22Rv1 (cell line): Measurements from ENCODE around the gene MCEE.

ENCODE experiments used
- H3K27ac ChIP-seq: fragments of 450-650 bp; 2 replicates; pipeline ENCODE4 v1.5.1; 2017
- CTCF ChIP-seq: fragments of 450-650 bp; IDR thresholded peaks from 2 replicates; pipeline ENCODE4 v1.5.1; 2017; ENCODE audit warnings: mild to moderate bottlenecking
- ZFX ChIP-seq: fragments of 450-650 bp; IDR thresholded peaks from 2 replicates; pipeline ENCODE4 v1.6.1; 2017; ENCODE audit warnings: antibody characterized with exemption, borderline replicate concordance

Gene MCEE

GRCh38 chr2:71143782-71144181, 13.8 kb upstream of the MCEE start:
- H3K27ac ChIP-seq: no peak overlapping the region
- no peak for TF ChIP-seq ZFX

GRCh38 chr2:71136174-71136573, 6.1 kb upstream of the MCEE start:
- no peak overlapping the region for H3K27ac ChIP-seq
- no peak for TF ChIP-seq CTCF
- TF ChIP-seq ZFX: no peak

GRCh38 chr2:71133603-71134002, 3.6 kb upstream of the MCEE start:
- no peak overlapping the region for H3K27ac ChIP-seq
- TF ChIP-seq CTCF: no peak
- TF ChIP-seq ZFX: no peak

GRCh38 chr2:71131387-71132166, 1.5 kb upstream of the MCEE start:
- H3K27ac ChIP-seq: peak overlapping the region; percentile 98; the same call in 1 of the 2 replicates

- peak overlapping the region; percentile 98 for H3K27ac ChIP-seq
- TF ChIP-seq ZFX: no peak
- TF ChIP-seq CTCF: no peak
Observed at GRCh38 chr2:71130905-71131244, 846 bp upstream of the MCEE start.

- TF ChIP-seq ZFX (no peak), CTCF (no peak)
Observed at GRCh38 chr2:71129902-71130151, 202 bp downstream of the MCEE start.

GRCh38 chr2:71129114-71129901, 721 bp downstream of the MCEE start:
- peak overlapping the region; percentile 98 for H3K27ac ChIP-seq
- TF ChIP-seq CTCF (no peak), ZFX (no peak)

More at GRCh38 chr2:71129902-71130151, 202 bp downstream of the MCEE start:
- peak overlapping the region; percentile 98 for H3K27ac ChIP-seq

- TF ChIP-seq ZFX: no peak
- TF ChIP-seq CTCF: no peak
- no peak overlapping the region for H3K27ac ChIP-seq
Observed at GRCh38 chr2:71126957-71127356, 3.1 kb downstream of the MCEE start.
